Large intestine (tissue), 12 donors: Measurements from ENCODE around the gene KANSL2. TPM values are rescaled to one million over a fixed set of nuclear protein-coding genes. Genes with fewer than 3 reads are reported as not detected.
"Not testable (repeated sequence)": the region's sequence is repeated elsewhere in the genome, so short reads cannot be mapped to it uniquely, and the experiment has no call there.

Experiments
- DNase-seq, 2 donors: peaks; one replicate each; pipeline versions ENCODE4 v3.0.0 to v3.0.0-alpha.2; 2013
- H3K27ac ChIP-seq: one replicate; pipeline ENCODE4 v1.5.1; 2013; ENCODE audit warnings: low read length
- H3K27me3 ChIP-seq: 2 replicates; pipeline ENCODE4 v1.6.1; 2013; ENCODE audit warnings: low read length; ENCODE audit not compliant: control insufficient read depth, insufficient read depth
- H3K36me3 ChIP-seq: 2 replicates; pipeline ENCODE4 v1.6.1; 2013; ENCODE audit warnings: low read length; ENCODE audit not compliant: control insufficient read depth, insufficient read depth
- H3K4me1 ChIP-seq: one replicate; pipeline ENCODE4 v1.6.1; 2013; ENCODE audit warnings: low read length; ENCODE audit not compliant: control insufficient read depth, insufficient read depth
- H3K4me3 ChIP-seq: one replicate; pipeline ENCODE4 v1.5.1; 2013; ENCODE audit warnings: low read length
- H3K9me3 ChIP-seq: one replicate; pipeline ENCODE4 v1.6.1; 2013; ENCODE audit warnings: mild to moderate bottlenecking, low read depth, low read length, moderate library complexity; ENCODE audit not compliant: control insufficient read depth
- WGBS: methylation state at CpG from one replicate; pipeline ENCODE4 v1.1.5; 2013; ENCODE audit warnings: low lambda C conversion rate; ENCODE audit not compliant: insufficient coverage; 5-methylcytosine and 5-hydroxymethylcytosine counted together
- long read RNA-seq, 11 donors: transcript quantifications; one replicate each; lab custom pipeline, GENCODE V29; 2026
- polyA plus RNA-seq: library from polyadenylated mRNA; unstranded; fragments of 120-200 nt; gene quantifications from one replicate; pipeline ENCODE4 v1.2.1, GENCODE V29; 2013

KANSL2 gene, protein sequence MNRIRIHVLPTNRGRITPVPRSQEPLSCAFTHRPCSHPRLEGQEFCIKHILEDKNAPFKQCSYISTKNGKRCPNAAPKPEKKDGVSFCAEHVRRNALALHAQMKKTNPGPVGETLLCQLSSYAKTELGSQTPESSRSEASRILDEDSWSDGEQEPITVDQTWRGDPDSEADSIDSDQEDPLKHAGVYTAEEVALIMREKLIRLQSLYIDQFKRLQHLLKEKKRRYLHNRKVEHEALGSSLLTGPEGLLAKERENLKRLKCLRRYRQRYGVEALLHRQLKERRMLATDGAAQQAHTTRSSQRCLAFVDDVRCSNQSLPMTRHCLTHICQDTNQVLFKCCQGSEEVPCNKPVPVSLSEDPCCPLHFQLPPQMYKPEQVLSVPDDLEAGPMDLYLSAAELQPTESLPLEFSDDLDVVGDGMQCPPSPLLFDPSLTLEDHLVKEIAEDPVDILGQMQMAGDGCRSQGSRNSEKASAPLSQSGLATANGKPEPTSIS
- polyA plus RNA-seq = 33.8 TPM
- long read RNA-seq, donor 1, transcript KANSL2-201 (10 exons, 2,155 nt) = major isoform, 5 of 6 reads
- long read RNA-seq, donor 1, partial matches to known transcripts = 0 of 6 reads
- long read RNA-seq, donor 1, other reads (novel, unspliced or antisense) = 0 of 6 reads
- long read RNA-seq, donor 2, transcript KANSL2-201 (10 exons, 2,155 nt) = major isoform, 6 of 11 reads
- long read RNA-seq, donor 2, partial matches to known transcripts = 0 of 11 reads
- long read RNA-seq, donor 2, other reads (novel, unspliced or antisense) = 0 of 11 reads
- long read RNA-seq, donor 3 = 0 reads
- long read RNA-seq, donor 4, partial matches to known transcripts = 6 of 7 reads
- long read RNA-seq, donor 4, other reads (novel, unspliced or antisense) = 0 of 7 reads
- long read RNA-seq, donor 5, partial matches to known transcripts = 0 of 4 reads
- long read RNA-seq, donor 5, other reads (novel, unspliced or antisense) = 0 of 4 reads
- long read RNA-seq, donor 6, partial matches to known transcripts = 0 of 5 reads
- long read RNA-seq, donor 6, other reads (novel, unspliced or antisense) = 0 of 5 reads
- long read RNA-seq, donor 7, partial matches to known transcripts = 0 of 1 reads
- long read RNA-seq, donor 7, other reads (novel, unspliced or antisense) = 0 of 1 reads
- long read RNA-seq, donor 8, partial matches to known transcripts = 7 of 9 reads
- long read RNA-seq, donor 8, other reads (novel, unspliced or antisense) = 0 of 9 reads
- long read RNA-seq, donor 9, partial matches to known transcripts = 8 of 14 reads
- long read RNA-seq, donor 9, other reads (novel, unspliced or antisense) = 0 of 14 reads
- long read RNA-seq, donor 10 = 0 reads
- long read RNA-seq, donor 11, partial matches to known transcripts = 0 of 2 reads
- long read RNA-seq, donor 11, other reads (novel, unspliced or antisense) = 0 of 2 reads

DNA sequence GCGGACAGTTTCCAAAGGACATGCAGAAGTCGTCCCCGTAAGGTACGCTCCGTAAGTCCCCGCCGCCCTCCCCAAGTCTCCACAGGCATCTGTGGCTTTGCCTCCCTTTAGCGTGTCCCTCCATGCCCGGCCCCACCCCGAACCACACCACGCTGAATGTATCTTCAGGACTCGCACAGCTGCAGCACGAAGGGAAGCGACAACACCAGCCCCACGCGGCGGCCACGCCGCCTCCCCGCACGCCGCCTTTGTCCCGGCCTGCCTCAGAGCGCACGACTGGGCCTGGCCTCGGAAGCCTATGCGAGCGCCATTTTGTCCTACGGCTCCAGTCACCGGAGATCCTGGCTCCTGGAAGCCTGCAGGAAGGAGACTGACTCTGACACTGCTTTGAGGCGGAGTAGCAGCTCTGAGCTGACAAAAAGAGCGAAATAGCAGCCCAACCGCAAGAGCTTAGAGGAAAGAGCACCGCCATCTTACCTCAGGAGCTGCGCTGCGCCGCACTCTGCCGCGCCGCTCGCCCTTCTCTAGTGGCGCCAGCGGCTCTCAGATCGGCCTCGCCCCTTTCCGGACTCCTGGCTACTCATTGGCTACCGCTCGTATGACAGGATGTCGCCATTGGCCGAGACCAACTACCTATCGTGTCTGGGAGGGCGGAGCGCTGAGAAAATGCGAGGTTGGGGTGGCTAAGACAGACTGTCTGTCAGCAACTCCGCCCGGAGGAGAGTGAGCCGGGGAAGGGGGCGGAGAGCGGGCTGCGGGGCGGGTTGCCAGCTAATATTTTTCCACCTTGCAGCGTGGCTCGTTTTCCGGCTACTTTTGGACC, at the start of gene KANSL2:
TSS of gene KANSL2 (minus strand) at position 529 of the 823 bp plus-strand sequence. CDS start 606 bp downstream, outside the sequence.
- Histone ChIP-seq H3K27me3 (no peaks in the 10 kb centered on the region), H3K4me3 (peak within 1 kb of the TSS; percentile 99), H3K9me3 (peaks cover 3% of the 10 kb centered on the region), H3K27ac (peak within 1 kb of the TSS; percentile 95), H3K36me3 (peaks cover 25% of the 10 kb centered on the region), H3K4me1 (peaks cover 9% of the 10 kb centered on the region)
- WGBS = no CpG with 5 or more reads among the region's 64 CpGs
- DNase-seq = peak; percentile 98 to 99

DNA sequence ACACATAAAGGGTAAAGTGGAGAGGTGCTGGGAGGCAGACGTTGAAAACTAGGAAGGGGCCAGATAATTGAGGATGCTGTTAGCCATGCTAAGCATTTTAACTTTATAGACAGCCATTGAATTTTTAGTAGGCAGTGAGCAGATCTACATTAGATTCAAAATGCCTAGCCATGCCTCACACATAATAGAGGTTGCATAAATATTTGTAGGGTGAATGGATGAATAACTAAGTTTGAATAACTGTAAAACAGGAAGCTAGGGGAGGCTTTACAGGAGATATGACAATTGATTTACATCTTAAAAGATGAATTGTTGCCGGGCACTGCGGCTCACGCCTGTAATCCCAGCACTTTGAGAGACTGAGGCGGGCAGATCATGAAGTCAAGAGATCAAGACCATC, 46.8 kb upstream of the KANSL2 start:
- H3K36me3 ChIP-seq = no peaks in the 10 kb centered on the region
- no peak overlapping the region for H3K27ac ChIP-seq
- no peaks in the 10 kb centered on the region for H3K4me1 ChIP-seq
- no peak overlapping the region for H3K4me3 ChIP-seq
- H3K9me3 ChIP-seq = peaks cover 1% of the 10 kb centered on the region
- H3K27me3 ChIP-seq = no peaks in the 10 kb centered on the region
- DNase-seq = no peak
- no CpG with 5 or more reads among the region's 5 CpGs for WGBS

DNA sequence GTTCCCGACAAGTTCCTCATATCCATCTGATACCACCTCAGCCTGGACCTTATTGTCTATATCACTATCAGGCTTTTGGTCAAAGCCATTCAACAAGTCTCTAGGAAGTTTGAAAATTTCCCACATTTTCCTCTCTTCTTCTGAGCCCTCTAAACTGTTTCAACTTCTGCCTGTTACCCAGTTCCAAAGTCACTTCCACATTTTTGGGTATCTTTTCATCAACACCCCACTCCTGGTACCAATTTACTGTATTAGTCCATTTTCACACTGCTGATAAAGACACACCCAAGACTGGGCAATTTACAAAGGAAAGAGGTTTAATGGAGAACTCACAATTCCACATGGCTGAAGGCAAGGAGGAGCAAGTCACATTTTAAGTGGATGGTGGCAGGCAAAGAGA, 38.7 kb upstream of the KANSL2 start:
- H3K27ac ChIP-seq, H3K27me3 ChIP-seq, H3K9me3 ChIP-seq, H3K36me3 ChIP-seq, H3K4me3 ChIP-seq, H3K4me1 ChIP-seq, DNase-seq: not testable (repeated sequence)
- WGBS = no CpG with 5 or more reads among the region's 1 CpG

DNA sequence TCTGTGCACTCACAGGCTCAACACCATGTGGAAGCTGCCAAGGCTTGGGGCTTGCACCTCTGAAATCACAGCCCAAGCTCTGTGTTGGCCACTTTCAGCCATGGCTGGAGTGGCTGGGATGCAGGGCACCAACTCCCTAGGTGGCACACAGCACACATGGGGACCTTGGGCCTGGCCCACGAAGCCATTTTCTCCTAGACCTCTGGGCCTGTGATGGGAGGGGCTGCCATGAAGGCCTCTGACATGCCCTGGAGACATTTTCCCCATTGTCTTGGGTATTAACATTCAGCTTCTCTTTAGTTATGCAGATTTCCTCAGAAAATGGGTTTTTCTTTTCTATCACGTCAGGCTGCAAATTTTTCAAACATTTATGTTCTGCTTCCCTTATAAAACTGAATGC, 38.1 kb upstream of the KANSL2 start:
- 63% methylated on average over 1 of the region's 2 CpGs for WGBS
- not testable (repeated sequence) for H3K36me3 ChIP-seq

DNA sequence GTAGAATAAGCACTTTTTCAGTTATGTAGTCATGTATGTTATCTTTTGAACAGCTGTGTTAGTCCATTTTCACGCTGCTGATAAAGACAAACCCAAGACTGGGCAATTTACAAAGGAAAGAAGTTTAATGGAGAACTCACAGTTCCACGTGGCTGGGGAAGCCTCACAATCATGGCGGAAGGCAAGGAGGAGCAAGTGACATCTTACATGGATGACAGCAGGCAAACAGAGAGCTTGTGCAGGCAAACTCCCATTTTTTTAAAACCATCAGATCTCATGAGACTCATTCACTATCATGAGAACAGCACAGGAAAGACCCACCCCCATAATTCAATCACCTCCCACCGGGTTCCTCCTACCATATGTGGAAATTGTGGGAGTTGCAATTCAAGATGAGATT, 37.0 kb upstream of the KANSL2 start:
- H3K36me3 ChIP-seq, H3K4me1 ChIP-seq, H3K4me3 ChIP-seq, H3K27me3 ChIP-seq, H3K9me3 ChIP-seq, DNase-seq, H3K27ac ChIP-seq: not testable (repeated sequence)
- no CpG with 5 or more reads among the region's 4 CpGs for WGBS

More for the DNA sequence above, 38.1 kb upstream of the KANSL2 start:
- not testable (repeated sequence) for H3K4me1 ChIP-seq, H3K9me3 ChIP-seq, DNase-seq, H3K27ac ChIP-seq, H3K27me3 ChIP-seq, H3K4me3 ChIP-seq

DNA sequence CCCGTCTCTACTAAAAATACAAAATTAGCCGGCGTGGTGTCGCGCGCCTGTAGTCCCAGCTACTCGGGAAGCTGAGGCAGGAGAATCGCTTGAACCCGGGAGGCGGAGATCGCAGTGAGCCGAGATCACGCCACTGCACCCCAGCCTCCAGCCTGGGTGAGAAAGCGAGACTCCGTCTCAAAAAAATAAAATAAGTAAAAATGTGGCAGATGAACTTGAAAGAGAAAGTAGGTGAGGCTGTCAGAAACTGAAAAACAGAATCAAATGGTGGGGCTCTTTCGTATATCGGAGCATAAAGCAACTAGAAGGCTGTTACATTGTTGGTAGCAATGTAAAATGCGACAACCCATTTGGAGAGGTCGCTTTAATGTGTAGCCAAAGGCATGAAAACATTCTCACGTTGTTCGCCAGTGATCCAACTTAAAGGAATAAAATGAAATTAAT, 35.2 kb upstream of the KANSL2 start:
- Histone ChIP-seq H3K9me3 (no peaks in the 10 kb centered on the region), H3K4me1 (peaks cover 6% of the 10 kb centered on the region), H3K27me3 (no peaks in the 10 kb centered on the region), H3K36me3 (peaks cover 8% of the 10 kb centered on the region), H3K4me3 (peak overlapping the region; percentile 85), H3K27ac (peak overlapping the region; percentile 93)
- WGBS = 20% methylated on average over 2 of the region's 21 CpGs
- DNase-seq = peak in 1 of 2 donors; percentile 18

DNA sequence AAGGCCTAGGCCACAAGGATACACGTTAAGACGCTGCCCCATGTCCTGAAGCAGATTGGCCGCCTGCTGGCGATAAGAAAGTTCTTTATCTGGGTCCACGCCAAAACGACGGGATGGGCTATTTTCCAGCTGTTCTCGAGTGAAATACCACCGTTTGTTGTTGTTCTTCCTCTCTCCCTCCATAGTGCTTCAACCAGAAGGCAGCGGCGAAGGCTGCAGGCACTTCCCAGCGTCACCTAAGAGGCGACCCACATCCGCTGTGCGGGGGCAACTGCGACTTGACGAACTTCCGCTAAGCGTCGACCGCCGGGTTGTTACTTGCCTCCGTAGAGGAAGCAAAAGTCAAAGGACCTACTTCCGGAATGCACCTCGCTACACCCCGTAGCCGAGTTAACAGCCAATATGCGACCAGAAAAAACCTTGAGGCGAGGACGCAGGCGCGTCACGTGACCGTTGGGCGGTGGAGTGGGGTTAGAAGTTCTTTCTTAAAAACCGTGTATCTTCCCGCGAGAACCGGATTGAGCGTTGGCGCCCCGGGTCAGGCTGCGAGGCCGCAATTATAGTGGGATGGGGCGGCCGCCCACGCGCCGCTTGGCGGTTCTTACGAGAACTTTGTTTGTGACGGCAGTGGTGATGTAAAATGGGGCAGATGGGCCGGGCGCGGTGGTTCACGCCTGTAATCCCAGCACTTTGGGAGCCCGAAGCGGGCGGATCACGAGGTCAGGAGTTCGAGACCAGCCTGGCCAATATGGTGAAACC, 34.6 kb upstream of the KANSL2 start, which contains the start of gene CCNT1:
TSS of gene CCNT1 (minus strand) at position 215 of the 759 bp plus-strand sequence. CDS start at position 183, 32 bp downstream.
- 0% methylated on average over 1 of the region's 61 CpGs for WGBS
- Histone ChIP-seq H3K4me3 (peak within 1 kb of the TSS; percentile 85), H3K27me3 (no peaks in the 10 kb centered on the region)

DNA sequence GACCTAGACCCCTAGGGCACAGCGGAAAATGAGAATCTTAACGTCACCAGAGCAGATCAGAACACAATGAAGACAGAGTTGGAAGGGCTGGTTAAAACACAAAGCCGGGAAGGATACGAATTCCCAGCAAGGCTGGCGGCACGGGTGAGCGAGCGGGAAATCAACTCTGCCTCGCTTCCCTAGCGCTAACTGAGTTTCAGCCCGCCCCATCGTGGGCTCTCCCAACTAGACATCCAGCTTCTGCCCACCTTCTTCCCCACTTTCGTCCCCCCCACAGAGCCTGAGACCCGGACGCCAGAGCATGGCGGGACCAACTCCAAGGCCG, 34.1 kb upstream of the KANSL2 start:
- Histone ChIP-seq H3K27me3 (no peaks in the 10 kb centered on the region), H3K4me1 (peaks cover 6% of the 10 kb centered on the region), H3K4me3 (peak overlapping the region; percentile 85), H3K27ac (peak overlapping the region; percentile 93), H3K36me3 (peaks cover 12% of the 10 kb centered on the region), H3K9me3 (no peaks in the 10 kb centered on the region)
- no CpG with 5 or more reads among the region's 17 CpGs for WGBS
- no peak for DNase-seq

More for the DNA sequence above, 34.6 kb upstream of the KANSL2 start, which contains the start of gene CCNT1:
- Histone ChIP-seq H3K27ac (peak within 1 kb of the TSS; percentile 93), H3K9me3 (no peaks in the 10 kb centered on the region), H3K4me1 (peaks cover 6% of the 10 kb centered on the region), H3K36me3 (peaks cover 12% of the 10 kb centered on the region)
- DNase-seq = peak; percentile 100

DNA sequence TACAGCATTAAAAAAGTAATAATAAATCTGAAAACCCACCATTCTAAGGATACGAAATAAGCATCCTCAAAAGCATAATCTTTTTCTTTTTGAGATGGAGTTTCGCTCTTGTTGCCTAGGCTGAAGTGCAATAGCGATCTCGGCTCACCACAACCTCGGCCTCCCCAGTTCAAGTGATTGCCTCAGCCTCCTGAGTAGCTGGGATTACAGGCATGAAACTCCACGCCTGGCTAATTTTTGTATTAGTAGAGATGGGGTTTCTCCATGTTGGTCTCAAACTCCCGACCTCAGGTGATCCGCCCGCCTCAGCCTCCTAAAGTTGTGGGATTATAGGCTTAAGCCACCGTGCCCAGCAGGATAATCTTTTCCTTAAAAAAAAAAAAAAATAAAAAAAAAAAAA, 30.2 kb upstream of the KANSL2 start:
- Histone ChIP-seq H3K27me3 (no peaks in the 10 kb centered on the region), H3K4me3 (no peak overlapping the region), H3K36me3 (peaks cover 26% of the 10 kb centered on the region), H3K4me1 (peaks cover 6% of the 10 kb centered on the region), H3K27ac (no peak overlapping the region), H3K9me3 (no peaks in the 10 kb centered on the region)
- WGBS = 100% methylated on average over 1 of the region's 10 CpGs
- no peak for DNase-seq
